ENCODE measurements around the gene RAB41.
"Not testable (repeated sequence)": the region's sequence is repeated elsewhere in the genome, so short reads cannot be mapped to it uniquely, and the experiment has no call there.

RAB41 gene

GRCh38 chrX:70322784-70323183 lies 40.8 kb downstream of the RAB41 start:
- Histone ChIP-seq H3K4me2 (ENCODE audit: low read depth, low read length) (no peak overlapping the region), H3K4me3 (ENCODE audit: low read length) (no peak overlapping the region), H3K27me3 (replicated peaks; ENCODE audit: insufficient read depth, low read length) (no peaks in the 10 kb centered on the region), H3K4me1 (ENCODE audit: low read length) (no peaks in the 10 kb centered on the region), H3K79me2 (ENCODE audit: low read length) (0 out of 2 replicates have a peak, but pooled peaks cover 3% of the 10 kb centered on the region), H3K27ac (ENCODE audit: low read length) (no peak overlapping the region), H3F3A (ENCODE audit: insufficient read depth, low read length) (no peaks in the 10 kb centered on the region), H3K9me3 (replicated peaks; ENCODE audit: insufficient read depth, low read length) (no peaks in the 10 kb centered on the region), H3K9ac (ENCODE audit: low read length) (no peak overlapping the region), H4K20me1 (ENCODE audit: insufficient read depth, low read length) (no peaks in the 10 kb centered on the region), H2AFZ (ENCODE audit: low read length) (no peak overlapping the region), H3K36me3 (replicated peaks; ENCODE audit: insufficient read depth, low read length) (no peaks in the 10 kb centered on the region), H3K9me2 (replicated peaks; ENCODE audit: insufficient read depth, low read length) (no peaks in the 10 kb centered on the region)
- TF ChIP-seq EZH2 (optimal IDR thresholded peaks at IDR 0.05; ENCODE audit: low read depth, low read length) (no peak), CTCF (IDR thresholded peaks at IDR 0.05; ENCODE audit: low read length) (no peak), EZH2phosphoT487 (IDR thresholded peaks at IDR 0.05; ENCODE audit: low read length) (no peak)
- DNase-seq: no peak

GRCh38 chrX:70323628-70324027 lies 41.7 kb downstream of the RAB41 start:
- not testable (repeated sequence) for H3K4me2 ChIP-seq (ENCODE audit: low read depth, low read length); H2AFZ ChIP-seq (ENCODE audit: low read length); H3K9me2 ChIP-seq (replicated peaks; ENCODE audit: insufficient read depth, low read length); DNase-seq; H3K79me2 ChIP-seq (ENCODE audit: low read length); H3K4me1 ChIP-seq (ENCODE audit: low read length); H3K27me3 ChIP-seq (replicated peaks; ENCODE audit: insufficient read depth, low read length); H3K36me3 ChIP-seq (replicated peaks; ENCODE audit: insufficient read depth, low read length); H3K4me3 ChIP-seq (ENCODE audit: low read length); H3K27ac ChIP-seq (ENCODE audit: low read length); H4K20me1 ChIP-seq (ENCODE audit: insufficient read depth, low read length); H3F3A ChIP-seq (ENCODE audit: insufficient read depth, low read length); H3K9ac ChIP-seq (ENCODE audit: low read length); H3K9me3 ChIP-seq (replicated peaks; ENCODE audit: insufficient read depth, low read length)

GRCh38 chrX:70324326-70324725 lies 42.4 kb downstream of the RAB41 start:
- no peaks in the 10 kb centered on the region for H3K9me3 ChIP-seq (replicated peaks; ENCODE audit: insufficient read depth, low read length)
- H2AFZ ChIP-seq (ENCODE audit: low read length): no peak overlapping the region
- TF ChIP-seq EZH2 (optimal IDR thresholded peaks at IDR 0.05; ENCODE audit: low read depth, low read length) (no peak), EZH2phosphoT487 (IDR thresholded peaks at IDR 0.05; ENCODE audit: low read length) (no peak), CTCF (IDR thresholded peaks at IDR 0.05; ENCODE audit: low read length) (no peak)
- DNase-seq: no peak
- no peaks in the 10 kb centered on the region for H3F3A ChIP-seq (ENCODE audit: insufficient read depth, low read length)
- H3K9me2 ChIP-seq (replicated peaks; ENCODE audit: insufficient read depth, low read length): no peaks in the 10 kb centered on the region
- no peak overlapping the region for H3K9ac ChIP-seq (ENCODE audit: low read length)
- H3K4me1 ChIP-seq (ENCODE audit: low read length): no peaks in the 10 kb centered on the region
- no peaks in the 10 kb centered on the region for H4K20me1 ChIP-seq (ENCODE audit: insufficient read depth, low read length)
- no peak overlapping the region for H3K27ac ChIP-seq (ENCODE audit: low read length)
- no peak overlapping the region for H3K4me3 ChIP-seq (ENCODE audit: low read length)
- H3K27me3 ChIP-seq (replicated peaks; ENCODE audit: insufficient read depth, low read length): no peaks in the 10 kb centered on the region
- no peak overlapping the region for H3K4me2 ChIP-seq (ENCODE audit: low read depth, low read length)
- H3K36me3 ChIP-seq (replicated peaks; ENCODE audit: insufficient read depth, low read length): no peaks in the 10 kb centered on the region
- 0 out of 2 replicates have a peak, but pooled peaks cover 3% of the 10 kb centered on the region for H3K79me2 ChIP-seq (ENCODE audit: low read length)

GRCh38 chrX:70331161-70331560 lies 49.2 kb downstream of the RAB41 start:
- Histone ChIP-seq H2AFZ (ENCODE audit: low read length) (no peak overlapping the region), H3K27me3 (replicated peaks; ENCODE audit: insufficient read depth, low read length) (no peaks in the 10 kb centered on the region), H3K9me2 (replicated peaks; ENCODE audit: insufficient read depth, low read length) (no peaks in the 10 kb centered on the region), H3K9ac (ENCODE audit: low read length) (no peak overlapping the region), H3K4me1 (ENCODE audit: low read length) (peaks cover 6% of the 10 kb centered on the region), H3F3A (ENCODE audit: insufficient read depth, low read length) (no peaks in the 10 kb centered on the region), H3K4me3 (ENCODE audit: low read length) (no peak overlapping the region), H3K4me2 (ENCODE audit: low read depth, low read length) (no peak overlapping the region), H3K36me3 (replicated peaks; ENCODE audit: insufficient read depth, low read length) (no peaks in the 10 kb centered on the region), H3K9me3 (replicated peaks; ENCODE audit: insufficient read depth, low read length) (no peaks in the 10 kb centered on the region), H4K20me1 (ENCODE audit: insufficient read depth, low read length) (no peaks in the 10 kb centered on the region), H3K79me2 (ENCODE audit: low read length) (no peaks in the 10 kb centered on the region), H3K27ac (ENCODE audit: low read length) (no peak overlapping the region)
- DNase-seq: no peak
- TF ChIP-seq EZH2phosphoT487 (IDR thresholded peaks at IDR 0.05; ENCODE audit: low read length): no peak
- TF ChIP-seq CTCF (IDR thresholded peaks at IDR 0.05; ENCODE audit: low read length): no peak
- no peak for TF ChIP-seq EZH2 (optimal IDR thresholded peaks at IDR 0.05; ENCODE audit: low read depth, low read length)

Data from MM.1S (cell line).